ENCODE results near the gene RPL15.

- TF ChIP-seq, protein P1, sequence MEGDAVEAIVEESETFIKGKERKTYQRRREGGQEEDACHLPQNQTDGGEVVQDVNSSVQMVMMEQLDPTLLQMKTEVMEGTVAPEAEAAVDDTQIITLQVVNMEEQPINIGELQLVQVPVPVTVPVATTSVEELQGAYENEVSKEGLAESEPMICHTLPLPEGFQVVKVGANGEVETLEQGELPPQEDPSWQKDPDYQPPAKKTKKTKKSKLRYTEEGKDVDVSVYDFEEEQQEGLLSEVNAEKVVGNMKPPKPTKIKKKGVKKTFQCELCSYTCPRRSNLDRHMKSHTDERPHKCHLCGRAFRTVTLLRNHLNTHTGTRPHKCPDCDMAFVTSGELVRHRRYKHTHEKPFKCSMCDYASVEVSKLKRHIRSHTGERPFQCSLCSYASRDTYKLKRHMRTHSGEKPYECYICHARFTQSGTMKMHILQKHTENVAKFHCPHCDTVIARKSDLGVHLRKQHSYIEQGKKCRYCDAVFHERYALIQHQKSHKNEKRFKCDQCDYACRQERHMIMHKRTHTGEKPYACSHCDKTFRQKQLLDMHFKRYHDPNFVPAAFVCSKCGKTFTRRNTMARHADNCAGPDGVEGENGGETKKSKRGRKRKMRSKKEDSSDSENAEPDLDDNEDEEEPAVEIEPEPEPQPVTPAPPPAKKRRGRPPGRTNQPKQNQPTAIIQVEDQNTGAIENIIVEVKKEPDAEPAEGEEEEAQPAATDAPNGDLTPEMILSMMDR (IDR thresholded peaks at IDR 0.05; ENCODE audit: low read depth, low read length) = no peak
- TF ChIP-seq MAX (IDR thresholded peaks at IDR 0.05; ENCODE audit: low read depth, low read length) (0 out of 2 replicates have a peak, but pooled peaks have one; percentile 7), POLR2A (IDR thresholded peaks at IDR 0.05; ENCODE audit: extremely low read depth, insufficient read length) (no peak)
Measured at GRCh38 chr3:23944007-23944783, 27.3 kb downstream of the RPL15 start.
